Choroid plexus epithelial cell (primary cell): Measurements from ENCODE around the gene MAJIN.

Experiments
- DNase-seq: peaks from one replicate; pipeline ENCODE4 v3.0.0-alpha.2; 2010; ENCODE audit warnings: low read depth
- H3K4me3 ChIP-seq: 2 replicates; pipeline ENCODE4 v1.5.1; 2011; ENCODE audit warnings: low read depth, mild to moderate bottlenecking, control low read depth, low read length, moderate library complexity
- TF ChIP-seq, protein P1 (sequence below): conservative IDR thresholded peaks from 2 replicates; pipeline ENCODE4 v1.5.1; 2011; ENCODE audit warnings: low read depth, mild to moderate bottlenecking, control low read depth, inconsistent platforms, low read length, moderate library complexity

MAJIN gene

DNA sequence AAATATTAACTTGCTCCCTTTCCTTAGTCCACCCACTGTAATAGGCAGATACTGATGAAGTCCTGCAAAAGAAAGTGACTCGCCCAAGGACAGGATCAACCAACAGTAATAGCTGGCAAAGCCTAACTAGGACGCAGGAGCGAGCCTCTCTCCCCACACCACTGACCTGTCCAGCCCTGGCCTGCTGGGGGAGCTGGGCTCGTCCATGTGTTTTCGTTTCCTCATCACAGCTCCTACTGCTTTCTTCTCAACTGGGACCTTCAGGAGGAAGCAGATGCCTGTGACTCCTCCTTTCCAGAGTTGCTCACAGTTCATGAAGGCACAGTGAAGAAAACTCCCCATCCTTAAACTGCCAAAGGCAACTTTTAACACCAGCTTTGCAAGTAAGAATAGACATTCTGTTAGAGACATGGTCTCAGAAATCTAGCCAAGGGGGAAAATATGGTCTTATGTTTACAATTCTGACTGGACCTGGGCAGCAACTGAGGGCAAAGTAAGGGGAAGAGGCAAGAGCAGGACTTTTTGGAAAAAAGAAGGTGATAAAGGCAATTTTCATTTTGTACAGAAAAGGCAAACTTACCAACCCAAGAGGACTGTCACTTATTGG lies 24.6 kb downstream of the MAJIN start:
- H3K4me3 ChIP-seq = no peak overlapping the region
- DNase-seq = peak; percentile 50

DNA sequence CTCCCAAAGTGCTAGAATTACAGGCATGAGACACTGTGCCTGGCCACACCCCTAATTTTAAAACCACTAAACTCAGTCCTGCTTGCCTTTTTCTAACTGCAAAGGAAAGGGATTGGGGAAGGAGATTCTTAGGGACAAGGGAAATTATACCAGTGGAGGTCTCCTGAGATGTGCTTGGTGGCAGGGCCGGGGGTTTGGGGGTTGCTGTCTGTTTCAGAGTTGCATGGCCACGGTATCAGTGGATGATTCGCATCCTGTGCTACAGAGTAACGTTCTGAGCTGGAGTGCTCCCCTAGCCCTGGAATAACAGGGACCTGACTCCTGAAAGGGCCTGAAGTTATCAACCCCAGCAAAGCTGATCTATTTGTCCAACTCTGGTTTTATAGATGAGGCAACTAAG lies 35.4 kb downstream of the MAJIN start:
- TF ChIP-seq, protein P1, sequence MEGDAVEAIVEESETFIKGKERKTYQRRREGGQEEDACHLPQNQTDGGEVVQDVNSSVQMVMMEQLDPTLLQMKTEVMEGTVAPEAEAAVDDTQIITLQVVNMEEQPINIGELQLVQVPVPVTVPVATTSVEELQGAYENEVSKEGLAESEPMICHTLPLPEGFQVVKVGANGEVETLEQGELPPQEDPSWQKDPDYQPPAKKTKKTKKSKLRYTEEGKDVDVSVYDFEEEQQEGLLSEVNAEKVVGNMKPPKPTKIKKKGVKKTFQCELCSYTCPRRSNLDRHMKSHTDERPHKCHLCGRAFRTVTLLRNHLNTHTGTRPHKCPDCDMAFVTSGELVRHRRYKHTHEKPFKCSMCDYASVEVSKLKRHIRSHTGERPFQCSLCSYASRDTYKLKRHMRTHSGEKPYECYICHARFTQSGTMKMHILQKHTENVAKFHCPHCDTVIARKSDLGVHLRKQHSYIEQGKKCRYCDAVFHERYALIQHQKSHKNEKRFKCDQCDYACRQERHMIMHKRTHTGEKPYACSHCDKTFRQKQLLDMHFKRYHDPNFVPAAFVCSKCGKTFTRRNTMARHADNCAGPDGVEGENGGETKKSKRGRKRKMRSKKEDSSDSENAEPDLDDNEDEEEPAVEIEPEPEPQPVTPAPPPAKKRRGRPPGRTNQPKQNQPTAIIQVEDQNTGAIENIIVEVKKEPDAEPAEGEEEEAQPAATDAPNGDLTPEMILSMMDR = no peak
- no peak overlapping the region for H3K4me3 ChIP-seq
- DNase-seq = no peak

More for the DNA sequence above, 24.6 kb downstream of the MAJIN start:
- TF ChIP-seq, protein P1 = peak; percentile 48

DNA sequence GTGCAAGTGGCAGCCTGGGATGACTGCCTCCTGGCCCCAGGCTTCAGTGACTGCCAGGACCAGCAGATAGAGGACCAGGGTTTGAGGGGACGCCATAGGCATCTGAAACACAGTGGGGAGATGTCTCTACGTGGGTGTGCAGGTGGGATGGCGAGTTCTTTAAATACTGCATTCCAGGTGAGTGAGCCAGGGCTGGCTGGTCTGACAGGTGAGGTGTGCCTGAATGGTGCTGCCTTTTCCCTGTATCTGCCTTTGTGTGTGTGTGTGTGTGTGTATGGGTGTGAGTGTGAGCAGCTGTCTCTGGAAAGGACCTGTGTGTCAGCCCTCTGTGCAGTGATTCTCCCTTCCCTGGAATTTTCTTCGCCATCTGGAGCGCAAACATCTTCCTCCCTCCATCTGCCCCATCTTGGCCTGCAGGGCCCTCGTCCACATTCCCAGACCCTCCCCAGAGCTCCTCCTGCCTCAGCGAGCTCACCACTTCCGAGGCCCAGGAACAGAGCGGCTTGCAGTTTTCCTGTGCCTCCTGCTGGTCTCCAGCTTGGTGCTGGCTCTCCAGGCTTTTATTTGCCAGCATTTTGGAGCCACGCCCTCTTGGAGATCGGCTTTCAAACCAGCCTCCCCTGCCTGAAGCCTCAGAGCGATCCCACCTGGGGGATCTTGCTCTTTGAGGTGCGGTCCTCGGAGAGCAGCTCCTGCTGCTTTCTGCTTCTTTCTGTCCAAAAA lies 36.4 kb downstream of the MAJIN start, which contains the start of gene GPHA2:
Gene GPHA2, minus strand, starts transcription at position 535 of the 723 bp plus-strand sequence. Its CDS starts 433 bp downstream, at position 102.
- no peak within 1 kb of the TSS for H3K4me3 ChIP-seq
- peak; percentile 53 for DNase-seq
- TF ChIP-seq, protein P1 = peak; percentile 38

DNA sequence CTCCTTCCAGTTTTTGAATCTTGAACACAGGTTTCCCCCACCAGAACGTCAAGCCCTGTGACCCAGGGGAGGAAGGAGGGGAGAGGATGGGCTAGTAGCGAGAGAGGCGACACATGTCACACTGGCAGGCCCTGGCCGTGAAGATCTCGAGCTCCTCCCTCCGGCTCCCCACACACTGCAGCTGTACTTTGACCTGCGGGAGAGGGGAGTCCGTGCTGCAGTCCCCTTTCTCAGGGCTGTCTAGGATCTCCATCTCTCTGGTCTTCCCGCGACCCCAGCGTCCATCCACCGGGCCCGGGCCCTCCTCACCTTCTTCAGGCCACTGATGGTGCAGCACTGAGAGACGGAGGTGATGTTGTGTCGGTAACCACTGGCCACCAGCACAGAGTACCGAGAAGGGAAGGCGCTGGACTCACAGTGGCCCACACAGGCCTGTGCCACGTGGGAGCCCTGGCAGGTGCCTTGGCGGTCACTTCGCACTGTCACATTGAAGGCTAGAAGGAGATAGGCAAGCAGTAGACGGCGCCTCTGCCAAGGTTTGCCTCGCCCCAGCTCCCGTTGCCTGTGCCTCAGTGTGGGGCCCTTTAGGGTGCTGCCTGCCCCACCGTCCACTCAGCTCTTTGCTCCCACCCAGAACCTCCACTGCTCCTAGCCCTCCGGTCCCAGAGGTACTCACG lies 37.1 kb downstream of the MAJIN start:
- H3K4me3 ChIP-seq = no peak overlapping the region
- TF ChIP-seq, protein P1 = no peak
- DNase-seq = no peak

DNA sequence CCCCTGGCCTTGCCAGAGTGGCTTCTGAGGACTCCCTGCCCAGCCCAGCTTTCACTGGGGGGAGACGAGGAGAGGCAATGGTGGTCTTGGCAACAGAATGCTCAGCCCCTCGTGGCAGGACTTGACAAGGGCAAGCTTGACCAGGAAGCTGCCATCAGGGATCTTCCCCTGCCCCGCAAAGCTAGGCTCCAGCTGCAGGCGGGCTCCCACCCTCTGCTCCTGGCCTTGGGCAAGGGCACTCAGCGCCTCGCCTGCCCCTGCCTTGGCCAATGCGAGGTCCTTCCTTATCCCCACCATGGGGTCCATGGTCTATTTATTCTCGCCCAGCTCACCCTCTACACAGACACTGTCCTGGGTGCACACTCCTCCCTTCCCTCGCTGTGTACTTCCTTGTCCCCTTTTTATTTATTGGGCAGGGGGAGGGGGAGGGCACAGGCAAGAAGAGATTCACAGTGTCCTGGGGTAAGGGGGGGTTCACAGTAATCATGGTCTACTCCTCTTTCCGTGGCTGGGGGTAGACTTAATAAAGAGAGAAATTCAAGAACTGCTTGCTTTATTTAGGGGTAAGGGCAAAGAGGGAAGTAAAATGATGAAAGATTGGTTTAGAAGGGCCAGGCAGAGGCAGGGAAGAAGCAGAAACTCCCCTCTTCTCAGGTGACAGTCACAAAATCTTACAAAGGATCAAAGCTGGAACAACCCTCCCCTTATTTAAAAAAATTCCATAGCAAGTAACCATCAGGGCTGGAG lies 37.8 kb downstream of the MAJIN start:
- TF ChIP-seq, protein P1 = no peak
- DNase-seq = no peak

DNA sequence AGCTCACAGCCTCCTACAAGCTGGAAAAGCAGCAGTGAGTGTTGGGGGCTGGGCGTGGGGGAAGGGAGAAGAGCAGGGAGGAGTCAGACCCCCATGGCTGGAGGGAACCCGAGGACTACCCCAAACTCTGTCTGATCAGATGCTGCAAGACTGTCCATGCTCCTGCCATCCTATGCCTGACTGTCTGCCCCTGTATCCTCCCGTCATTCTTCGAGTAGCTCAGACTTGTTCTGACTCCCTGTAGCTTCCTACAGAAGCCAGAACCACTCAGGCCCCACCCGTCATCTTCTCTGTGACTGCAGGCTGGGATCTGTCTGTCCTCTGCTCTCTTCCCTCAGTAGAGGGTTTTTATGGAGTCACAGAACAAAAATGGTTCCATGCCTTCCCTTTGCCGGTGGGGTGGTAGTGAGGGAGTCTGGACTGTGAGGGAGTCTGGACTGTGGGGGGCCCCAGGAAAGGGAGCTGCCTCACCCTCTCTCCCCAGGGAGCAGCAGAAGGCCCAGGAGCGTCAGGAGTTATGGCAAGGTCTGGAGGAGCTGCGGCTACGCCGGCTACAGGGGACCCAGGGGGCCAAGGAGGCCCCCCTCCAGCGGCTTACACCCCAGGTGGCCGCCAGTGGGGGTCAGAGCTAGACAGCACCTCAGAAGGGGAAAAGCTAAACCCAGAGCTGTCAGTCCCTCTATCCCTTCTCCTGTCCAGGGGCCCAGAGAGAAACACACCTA lies 38.5 kb downstream of the MAJIN start:
- TF ChIP-seq, protein P1 = no peak
- H3K4me3 ChIP-seq = no peak overlapping the region
- no peak for DNase-seq

More for the DNA sequence above, 37.8 kb downstream of the MAJIN start:
- H3K4me3 ChIP-seq = no peak overlapping the region
